OCI-LY3 (cell line): ENCODE data around the gene ZNF804A.

Source experiments
- H2AFZ ChIP-seq: fragments of 200-600, 300-600 bp; shearing (Covaris generic); 2 replicates; pipeline ENCODE4 v1.6.0; 2014; ENCODE audit warnings: antibody characterized with exemption, low read depth, low read length
- H3K27ac ChIP-seq: fragments of 200-600, 300-600 bp; sonication (generic); 2 replicates; pipeline ENCODE4 v1.5.1; 2014; ENCODE audit warnings: mild to moderate bottlenecking, low read length, moderate library complexity, mixed read lengths
- H3K27me3 ChIP-seq: fragments of 200-600, 300-600 bp; sonication (generic); 2 replicates; pipeline ENCODE4 v1.6.1; 2014; ENCODE audit warnings: low read depth, low read length, mixed read lengths
- H3K36me3 ChIP-seq: fragments of 200-600, 300-600 bp; sonication (generic); replicated peaks from 2 replicates; pipeline ENCODE3; 2014; ENCODE audit warnings: low read depth, low read length, mixed read lengths
- H3K4me1 ChIP-seq: fragments of 300-600, 200-600 bp; sonication (generic); 2 replicates; pipeline ENCODE4 v1.6.1; 2014; ENCODE audit warnings: low read length, mixed read lengths
- H3K4me2 ChIP-seq: fragments of 200-600, 300-600 bp; sonication (generic); 2 replicates; pipeline ENCODE4 v1.6.1; 2014; ENCODE audit warnings: low read length, mixed read lengths
- H3K4me3 ChIP-seq: fragments of 300-600, 200-600 bp; sonication (generic); 2 replicates; pipeline ENCODE4 v1.5.1; 2014; ENCODE audit warnings: antibody characterized with exemption, mild to moderate bottlenecking, low read length, moderate library complexity
- H3K79me2 ChIP-seq: fragments of 300-600, 200-600 bp; shearing (Covaris generic); 2 replicates; pipeline ENCODE4 v1.6.1; 2014; ENCODE audit warnings: mild to moderate bottlenecking, low read length, mixed read lengths
- H3K9ac ChIP-seq: fragments of 300-600, 200-600 bp; shearing (Covaris generic); 2 replicates; pipeline ENCODE4 v1.6.0; 2014; ENCODE audit warnings: mild to moderate bottlenecking, low read length, moderate library complexity
- H3K9me3 ChIP-seq: fragments of 200-600, 300-600 bp; shearing (Covaris generic); 2 replicates; pipeline ENCODE4 v1.6.1; 2014; ENCODE audit warnings: low read length, mixed read lengths; ENCODE audit not compliant: insufficient read depth
- H4K20me1 ChIP-seq: fragments of 200-600, 300-600 bp; sonication (generic); 2 replicates; pipeline ENCODE4 v1.6.1; 2016; ENCODE audit warnings: low read length, mixed read lengths; ENCODE audit not compliant: insufficient read depth
- EZH2phosphoT487 ChIP-seq: fragments of 200-600 bp; shearing (Covaris generic); IDR thresholded peaks from 2 replicates; pipeline ENCODE4 v1.6.1; 2018; ENCODE audit warnings: antibody characterized with exemption, mixed run types, low read depth
- TF ChIP-seq, protein P1 (sequence below): fragments of 200-600, 300-600 bp; sonication (generic); IDR thresholded peaks from 2 replicates; pipeline ENCODE4 v1.5.1; 2014; ENCODE audit warnings: antibody characterized with exemption, low read length, low read depth

The ZNF804A gene

DNA sequence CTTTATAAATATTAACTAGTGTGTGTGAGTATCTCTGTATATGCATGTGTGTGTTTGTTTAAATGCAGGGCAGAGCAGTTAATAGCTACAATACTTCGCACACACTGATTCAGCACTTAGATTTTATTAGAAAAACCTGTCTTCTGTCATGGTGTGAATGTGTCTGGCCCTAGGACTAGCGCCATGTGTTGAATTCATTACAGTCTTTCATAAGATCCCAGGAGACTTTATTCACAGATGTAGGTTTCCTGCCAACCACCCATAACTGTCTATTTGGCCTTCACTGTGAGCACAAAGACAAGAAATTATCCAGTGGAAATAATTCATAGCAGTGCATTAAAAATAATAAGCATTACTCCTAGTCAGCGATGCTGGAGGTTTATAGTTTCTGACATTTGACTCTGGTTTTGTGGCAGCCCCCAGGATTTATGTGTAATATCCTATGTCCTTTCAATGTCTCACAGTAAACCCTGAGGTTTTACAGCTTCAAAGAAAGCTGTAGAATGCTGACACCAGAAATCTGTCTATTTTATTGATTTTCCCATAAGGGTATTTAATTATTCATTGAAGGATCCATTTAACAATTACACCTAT, 93.9 kb downstream of the ZNF804A start:
- Histone ChIP-seq H3K79me2 (peaks cover 63% of the 10 kb centered on the region), H4K20me1 (peaks cover 13% of the 10 kb centered on the region; the same call in 1 of the 2 replicates), H3K36me3 (no peaks in the 10 kb centered on the region), H2AFZ (no peak overlapping the region), H3K9me3 (no peaks in the 10 kb centered on the region), H3K4me1 (no peaks in the 10 kb centered on the region), H3K27me3 (no peaks in the 10 kb centered on the region), H3K9ac (no peak overlapping the region), H3K4me2 (no peak overlapping the region), H3K4me3 (no peak overlapping the region), H3K27ac (no peak overlapping the region)
- TF ChIP-seq EZH2phosphoT487, result no peak
- TF ChIP-seq, protein P1, sequence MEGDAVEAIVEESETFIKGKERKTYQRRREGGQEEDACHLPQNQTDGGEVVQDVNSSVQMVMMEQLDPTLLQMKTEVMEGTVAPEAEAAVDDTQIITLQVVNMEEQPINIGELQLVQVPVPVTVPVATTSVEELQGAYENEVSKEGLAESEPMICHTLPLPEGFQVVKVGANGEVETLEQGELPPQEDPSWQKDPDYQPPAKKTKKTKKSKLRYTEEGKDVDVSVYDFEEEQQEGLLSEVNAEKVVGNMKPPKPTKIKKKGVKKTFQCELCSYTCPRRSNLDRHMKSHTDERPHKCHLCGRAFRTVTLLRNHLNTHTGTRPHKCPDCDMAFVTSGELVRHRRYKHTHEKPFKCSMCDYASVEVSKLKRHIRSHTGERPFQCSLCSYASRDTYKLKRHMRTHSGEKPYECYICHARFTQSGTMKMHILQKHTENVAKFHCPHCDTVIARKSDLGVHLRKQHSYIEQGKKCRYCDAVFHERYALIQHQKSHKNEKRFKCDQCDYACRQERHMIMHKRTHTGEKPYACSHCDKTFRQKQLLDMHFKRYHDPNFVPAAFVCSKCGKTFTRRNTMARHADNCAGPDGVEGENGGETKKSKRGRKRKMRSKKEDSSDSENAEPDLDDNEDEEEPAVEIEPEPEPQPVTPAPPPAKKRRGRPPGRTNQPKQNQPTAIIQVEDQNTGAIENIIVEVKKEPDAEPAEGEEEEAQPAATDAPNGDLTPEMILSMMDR, result no peak

DNA sequence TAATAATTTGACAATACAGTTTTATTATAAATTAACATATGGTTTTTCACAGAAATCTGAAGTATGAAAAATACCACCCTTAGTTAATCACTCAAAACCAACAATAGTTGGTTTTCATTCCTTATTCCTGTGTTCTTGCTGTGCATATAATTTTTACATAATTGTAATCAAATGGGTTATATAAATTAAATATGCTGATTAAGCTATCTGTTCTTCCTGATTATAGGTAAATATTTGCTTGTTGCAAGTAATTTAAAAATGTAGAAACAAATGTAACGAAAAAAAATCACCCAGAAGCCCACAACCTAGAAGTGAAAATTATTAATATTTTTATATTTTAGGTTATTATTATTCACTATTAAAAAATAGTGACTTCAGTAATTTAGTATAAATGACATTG, 98.3 kb downstream of the ZNF804A start:
- peaks cover 58% of the 10 kb centered on the region for H3K79me2 ChIP-seq
- no peaks in the 10 kb centered on the region for H3K4me1 ChIP-seq
- no peak overlapping the region for H3K4me2 ChIP-seq
- no peak for TF ChIP-seq EZH2phosphoT487
- TF ChIP-seq, protein P1, result no peak
- no peaks in the 10 kb centered on the region for H3K36me3 ChIP-seq
- H3K9me3 ChIP-seq, result no peaks in the 10 kb centered on the region
- peaks cover 26% of the 10 kb centered on the region for H4K20me1 ChIP-seq
- no peak overlapping the region for H3K27ac ChIP-seq
- H3K27me3 ChIP-seq, result no peaks in the 10 kb centered on the region
- no peak overlapping the region for H3K4me3 ChIP-seq
- no peak overlapping the region for H3K9ac ChIP-seq
- H2AFZ ChIP-seq, result no peak overlapping the region

DNA sequence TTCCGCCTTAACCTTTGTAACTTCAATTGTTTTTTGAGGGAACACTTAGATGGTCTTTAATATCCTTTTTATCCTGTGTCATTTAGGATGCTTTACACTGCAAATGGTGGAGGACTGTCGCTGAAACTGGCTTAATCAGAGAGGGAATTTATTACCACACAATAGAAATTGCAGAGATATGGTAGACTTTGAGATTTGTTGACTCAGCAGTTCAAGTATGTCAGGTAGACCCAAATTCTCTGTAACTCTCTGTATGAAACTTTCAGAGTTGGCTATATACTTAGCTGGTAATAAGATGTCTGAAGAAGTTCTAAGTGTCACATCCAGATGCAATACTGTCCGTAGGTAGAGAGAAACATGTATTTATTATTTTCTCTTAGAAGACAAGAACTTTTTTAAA, 100.1 kb downstream of the ZNF804A start:
- no peak overlapping the region for H2AFZ ChIP-seq
- no peaks in the 10 kb centered on the region for H3K4me1 ChIP-seq
- H3K79me2 ChIP-seq, result peaks cover 47% of the 10 kb centered on the region
- H4K20me1 ChIP-seq, result peaks cover 22% of the 10 kb centered on the region
- no peaks in the 10 kb centered on the region for H3K36me3 ChIP-seq
- H3K27ac ChIP-seq, result no peak overlapping the region
- no peak overlapping the region for H3K9ac ChIP-seq
- no peaks in the 10 kb centered on the region for H3K27me3 ChIP-seq
- H3K4me3 ChIP-seq, result no peak overlapping the region
- H3K4me2 ChIP-seq, result no peak overlapping the region
- no peaks in the 10 kb centered on the region for H3K9me3 ChIP-seq
- TF ChIP-seq EZH2phosphoT487, result no peak
- TF ChIP-seq, protein P1, result no peak

DNA sequence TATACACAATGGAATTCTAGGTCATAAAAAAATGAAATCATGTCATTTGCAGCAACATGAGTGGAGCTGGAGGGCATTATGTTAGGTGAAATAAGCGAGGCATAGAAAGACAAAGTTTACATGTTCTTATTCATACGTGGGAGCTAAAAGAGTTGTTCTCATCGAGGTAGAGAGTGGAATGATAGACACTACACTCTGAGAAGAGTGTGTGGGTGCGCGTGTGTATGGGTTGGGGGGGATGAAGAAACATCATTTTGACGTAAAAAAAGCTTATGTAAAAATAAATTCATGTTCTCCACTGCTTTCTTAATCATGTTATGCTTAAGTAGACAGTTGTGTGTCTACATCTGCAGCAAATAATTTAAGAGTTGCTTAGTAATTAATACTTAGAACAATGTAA, 123.6 kb downstream of the ZNF804A start:
- Histone ChIP-seq H3K4me2 (no peak overlapping the region), H3K36me3 (peaks cover 17% of the 10 kb centered on the region), H3K4me3 (no peak overlapping the region), H2AFZ (no peak overlapping the region), H3K9ac (no peak overlapping the region), H3K9me3 (peaks cover 8% of the 10 kb centered on the region; the same call in 1 of the 2 replicates), H3K4me1 (peaks cover 15% of the 10 kb centered on the region), H3K79me2 (peaks cover 53% of the 10 kb centered on the region), H3K27ac (no peak overlapping the region), H3K27me3 (no peaks in the 10 kb centered on the region), H4K20me1 (0 out of 2 replicates have a peak, but pooled peaks cover 4% of the 10 kb centered on the region)
- TF ChIP-seq, protein P1, result no peak
- no peak for TF ChIP-seq EZH2phosphoT487
